Lower leg skin (tissue), 3 donors: ENCODE results near the gene CHPF.

Experiments used
- POLR2A ChIP-seq, 2 donors: fragments of 450-650 bp; IDR thresholded peaks; one replicate each; pipeline ENCODE4 v1.6.1; 2016 to 2017; ENCODE audit warnings: antibody characterized with exemption in 2 of 2, mild to moderate bottlenecking in 1 of 2, moderate library complexity in 1 of 2
- TF ChIP-seq, protein P1 (sequence below), 3 donors: fragments of 450-650 bp; IDR thresholded peaks; one replicate each; pipeline ENCODE4 v1.5.1; 2016; ENCODE audit warnings: antibody characterized with exemption in 3 of 3, mild to moderate bottlenecking in 3 of 3, moderate library complexity in 2 of 3

DNA sequence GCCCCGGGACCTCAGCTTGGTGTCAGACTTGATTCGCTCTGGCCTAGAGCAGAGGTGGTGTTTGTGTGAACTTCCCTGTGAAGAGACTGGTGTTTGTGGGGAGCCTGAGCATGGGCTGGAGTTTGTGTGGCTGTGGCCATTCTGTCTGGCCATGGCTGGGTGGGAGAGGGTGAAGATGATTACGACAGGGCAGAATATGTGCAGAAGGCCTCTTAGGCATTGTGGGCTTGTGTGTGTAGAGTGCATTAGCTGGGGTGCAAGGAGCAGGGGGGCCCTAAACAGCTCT, 17.2 kb upstream of the CHPF start:
- TF ChIP-seq, protein P1, sequence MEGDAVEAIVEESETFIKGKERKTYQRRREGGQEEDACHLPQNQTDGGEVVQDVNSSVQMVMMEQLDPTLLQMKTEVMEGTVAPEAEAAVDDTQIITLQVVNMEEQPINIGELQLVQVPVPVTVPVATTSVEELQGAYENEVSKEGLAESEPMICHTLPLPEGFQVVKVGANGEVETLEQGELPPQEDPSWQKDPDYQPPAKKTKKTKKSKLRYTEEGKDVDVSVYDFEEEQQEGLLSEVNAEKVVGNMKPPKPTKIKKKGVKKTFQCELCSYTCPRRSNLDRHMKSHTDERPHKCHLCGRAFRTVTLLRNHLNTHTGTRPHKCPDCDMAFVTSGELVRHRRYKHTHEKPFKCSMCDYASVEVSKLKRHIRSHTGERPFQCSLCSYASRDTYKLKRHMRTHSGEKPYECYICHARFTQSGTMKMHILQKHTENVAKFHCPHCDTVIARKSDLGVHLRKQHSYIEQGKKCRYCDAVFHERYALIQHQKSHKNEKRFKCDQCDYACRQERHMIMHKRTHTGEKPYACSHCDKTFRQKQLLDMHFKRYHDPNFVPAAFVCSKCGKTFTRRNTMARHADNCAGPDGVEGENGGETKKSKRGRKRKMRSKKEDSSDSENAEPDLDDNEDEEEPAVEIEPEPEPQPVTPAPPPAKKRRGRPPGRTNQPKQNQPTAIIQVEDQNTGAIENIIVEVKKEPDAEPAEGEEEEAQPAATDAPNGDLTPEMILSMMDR (IDR thresholded peaks at IDR 0.05): no peak
- no peak for TF ChIP-seq POLR2A (IDR thresholded peaks at IDR 0.05)
